Ecto neural progenitor cell (in vitro differentiated cells): ENCODE results near the gene CSTPP1.

ENCODE experiments used
- DNase-seq: peaks from one replicate; pipeline ENCODE4 v3.0.0-alpha.2; 2018; ENCODE audit warnings: low spot score

Gene CSTPP1

DNA sequence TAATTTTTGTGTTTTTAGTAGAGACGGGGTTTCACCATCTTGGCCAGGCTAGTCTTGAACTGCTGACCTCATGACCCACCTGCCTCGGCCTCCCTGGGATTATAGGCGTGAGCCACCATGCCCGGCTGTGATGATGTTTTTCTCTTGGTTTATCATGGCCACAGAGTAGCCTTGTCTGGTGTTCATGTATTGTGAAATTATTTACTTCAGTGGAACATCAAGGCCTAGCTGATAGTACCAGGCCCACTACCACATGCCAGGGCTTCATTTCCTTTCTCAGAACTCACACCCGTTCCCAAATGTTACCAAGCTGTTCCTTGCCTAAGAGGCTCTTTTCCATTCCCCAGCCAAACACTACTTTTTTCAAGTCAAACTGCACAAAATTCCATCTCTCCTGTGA, 272.1 kb downstream of the CSTPP1 start:
- no peak for DNase-seq
